ELR (cell line): Measurements from ENCODE around the gene ZFP36L2.

Experiments used
- DNase-seq: peaks from one replicate; pipeline ENCODE4 v3.0.0-alpha.2; 2015; ENCODE audit warnings: low read depth

Gene ZFP36L2

GRCh38 chr2:43186321-43186678, 40.1 kb downstream of the ZFP36L2 start:
- DNase-seq: no peak

- DNase-seq: peak; percentile 84
Measured at GRCh38 chr2:43185146-43185545, 41.3 kb downstream of the ZFP36L2 start.

GRCh38 chr2:43184339-43184895, 42.0 kb downstream of the ZFP36L2 start:
- DNase-seq: peak; percentile 90

GRCh38 chr2:43183743-43184142, 42.7 kb downstream of the ZFP36L2 start:
- no peak for DNase-seq

GRCh38 chr2:43180897-43181296, 45.5 kb downstream of the ZFP36L2 start:
- DNase-seq: no peak

GRCh38 chr2:43179942-43180341, 46.5 kb downstream of the ZFP36L2 start:
- no peak for DNase-seq

GRCh38 chr2:43178602-43179542, 47.5 kb downstream of the ZFP36L2 start:
- DNase-seq: peak; percentile 78

- DNase-seq: no peak
Measured at GRCh38 chr2:43178055-43178598, 48.3 kb downstream of the ZFP36L2 start.

- no peak for DNase-seq
Measured at GRCh38 chr2:43176449-43176848, 50.0 kb downstream of the ZFP36L2 start.

GRCh38 chr2:43175876-43176275, 50.5 kb downstream of the ZFP36L2 start:
- no peak for DNase-seq

- peak; percentile 40 for DNase-seq
Measured at GRCh38 chr2:43175020-43175441, 51.4 kb downstream of the ZFP36L2 start.

GRCh38 chr2:43174368-43174916, 52.0 kb downstream of the ZFP36L2 start:
- DNase-seq: no peak
